IPS-NIHi7 (cell line): ENCODE data around the gene CRKL.
A peak's percentile ranks its signal among the peaks of the same experiment; 100 is the strongest.
"Not testable (repeated sequence)": the region's sequence is repeated elsewhere in the genome, so short reads cannot be mapped to it uniquely, and the experiment has no call there.

Experiments used
- DNase-seq: peaks from one replicate; pipeline ENCODE4 v3.0.0; 2012; ENCODE audit warnings: mixed read lengths; ENCODE audit errors: extremely low spot score

The CRKL gene

DNA sequence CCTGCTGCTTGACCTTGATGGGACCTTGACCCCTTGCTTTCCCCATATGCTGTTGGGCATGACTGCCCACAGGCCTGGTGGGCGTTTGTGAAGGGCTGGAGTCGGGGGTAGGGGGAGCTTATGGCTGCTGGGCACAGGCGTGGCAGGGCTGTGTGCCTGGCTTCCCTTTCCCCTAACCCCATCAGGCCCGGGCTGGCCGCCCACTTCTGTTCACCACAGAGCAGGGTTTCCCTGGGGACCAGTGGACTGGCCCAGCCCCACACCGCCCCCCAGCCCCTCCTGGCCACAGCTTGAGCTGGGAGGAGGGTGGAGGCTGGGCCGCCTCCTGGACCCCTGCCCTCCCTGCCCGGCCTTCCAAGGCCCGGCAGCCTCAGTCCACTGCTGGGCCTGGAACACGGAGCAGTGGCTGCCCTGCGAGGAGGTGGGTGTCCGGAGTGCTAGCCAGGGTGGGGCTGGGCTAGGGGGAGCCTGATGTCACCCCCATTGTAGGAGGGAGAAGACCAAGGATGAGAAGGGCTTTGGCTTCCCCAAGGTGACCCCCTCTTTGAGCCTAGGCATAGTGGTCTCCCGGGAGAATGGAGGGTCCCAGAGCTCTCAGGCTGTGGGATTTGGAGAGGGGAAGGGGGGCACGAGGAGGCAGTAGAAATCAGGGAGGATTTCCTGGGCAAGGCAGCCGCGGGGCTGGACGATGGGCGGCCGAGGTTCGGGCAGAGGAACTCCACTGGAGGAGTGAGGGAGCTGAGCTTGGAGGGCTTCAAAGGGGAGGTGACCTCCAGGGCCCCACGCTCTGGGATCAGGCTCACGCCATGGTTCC, 49.9 kb downstream of the CRKL start, which contains the start of gene AIFM3:
AIFM3 (plus strand) TSS at position 373 of the 814 bp plus-strand sequence. CDS start 690 bp downstream, outside the sequence.
- no peak for DNase-seq

DNA sequence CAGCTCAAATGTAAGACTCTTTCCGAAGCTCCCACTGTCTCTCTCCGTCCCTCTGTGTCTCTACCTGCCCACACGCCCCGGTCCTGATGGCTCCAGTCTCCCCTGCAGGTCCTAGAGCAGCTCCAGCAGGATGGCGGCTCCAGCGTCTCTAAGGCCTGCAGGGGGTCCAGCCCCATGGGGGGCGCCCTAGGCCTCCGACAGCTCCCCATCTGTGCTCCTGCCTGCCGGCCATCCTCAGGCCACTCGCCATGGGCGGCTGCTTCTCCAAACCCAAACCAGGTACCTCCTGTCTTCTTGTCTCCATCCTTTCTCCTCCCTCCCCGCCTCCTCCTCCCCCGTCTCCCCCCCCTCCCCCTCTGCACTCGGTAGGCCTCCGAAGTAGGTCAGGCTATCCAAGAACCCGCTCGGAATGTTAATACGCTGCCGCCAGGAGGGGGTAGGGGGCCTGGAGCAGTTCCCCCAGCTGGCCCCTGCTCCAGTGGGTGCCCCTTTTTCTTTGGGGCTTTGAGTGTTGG, 50.5 kb downstream of the CRKL start:
- DNase-seq = peak; percentile 53

DNA sequence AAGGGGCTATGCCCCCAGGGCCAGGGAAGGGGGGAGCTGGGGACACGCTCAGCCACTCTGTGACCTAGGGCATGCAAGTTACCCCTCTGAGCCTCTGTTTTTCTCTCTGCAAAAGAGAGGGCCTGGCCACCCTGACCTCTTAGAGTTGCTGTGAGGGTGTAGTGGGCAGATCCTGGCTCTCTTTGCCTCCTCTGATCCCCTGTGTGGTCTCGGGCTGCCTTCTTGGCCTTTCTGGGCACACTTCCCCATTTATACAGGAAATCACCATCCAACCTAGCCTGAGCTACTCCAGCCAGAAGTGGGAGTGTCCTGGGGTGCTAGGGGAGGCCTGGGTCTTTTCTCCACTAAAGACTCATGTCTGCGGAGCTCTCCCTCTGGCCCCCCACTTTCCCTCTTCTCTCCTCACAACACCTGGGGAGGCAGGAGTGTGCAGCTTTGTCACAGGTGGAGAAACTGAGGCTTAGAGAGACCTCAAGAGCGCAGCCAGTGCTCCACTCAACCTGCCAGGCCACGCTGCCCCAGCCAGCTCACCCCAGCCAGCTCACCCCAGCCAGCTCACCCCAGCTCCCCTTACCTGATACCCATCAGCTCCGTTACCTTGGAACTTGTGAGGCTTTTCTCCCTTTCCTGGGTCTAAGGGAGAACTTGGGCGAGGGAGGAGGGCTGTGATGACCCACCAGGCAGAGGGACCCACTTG, 51.2 kb downstream of the CRKL start:
- DNase-seq = no peak

DNA sequence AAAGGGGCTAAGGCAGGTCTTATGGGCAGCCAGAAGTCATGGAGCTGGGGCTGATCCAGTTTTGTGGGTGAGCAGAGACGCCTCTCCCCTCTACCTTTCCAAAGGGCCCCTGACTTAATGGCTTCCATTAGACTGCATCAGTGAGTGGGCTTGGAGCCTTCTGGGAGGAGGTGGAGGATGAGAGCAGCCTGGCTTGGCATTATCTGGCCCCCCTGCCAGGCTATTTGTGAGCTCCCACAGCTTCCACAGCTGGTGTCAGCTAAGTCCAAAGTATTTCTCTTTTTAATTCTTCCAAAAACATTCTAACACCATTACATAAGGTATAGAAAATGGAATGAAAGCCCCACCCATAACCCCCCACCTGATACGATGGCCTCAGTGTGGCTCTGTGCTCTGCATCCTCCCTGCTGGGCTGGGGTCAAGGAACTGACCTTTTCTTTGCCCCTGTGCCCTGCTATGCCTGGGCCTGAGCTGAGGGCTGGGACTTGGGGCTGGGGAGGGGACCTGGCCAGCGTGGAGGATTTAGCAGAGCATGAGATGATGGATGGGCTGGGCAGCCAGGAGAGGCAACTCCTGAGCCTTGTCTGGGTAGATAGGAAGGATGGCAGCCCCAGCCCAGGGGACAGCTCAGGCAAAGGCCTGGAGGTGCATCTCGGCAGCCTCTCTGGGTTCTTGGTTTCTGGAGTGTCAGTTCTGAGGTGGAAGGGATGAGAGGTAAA, 53.9 kb downstream of the CRKL start:
- DNase-seq = no peak

DNA sequence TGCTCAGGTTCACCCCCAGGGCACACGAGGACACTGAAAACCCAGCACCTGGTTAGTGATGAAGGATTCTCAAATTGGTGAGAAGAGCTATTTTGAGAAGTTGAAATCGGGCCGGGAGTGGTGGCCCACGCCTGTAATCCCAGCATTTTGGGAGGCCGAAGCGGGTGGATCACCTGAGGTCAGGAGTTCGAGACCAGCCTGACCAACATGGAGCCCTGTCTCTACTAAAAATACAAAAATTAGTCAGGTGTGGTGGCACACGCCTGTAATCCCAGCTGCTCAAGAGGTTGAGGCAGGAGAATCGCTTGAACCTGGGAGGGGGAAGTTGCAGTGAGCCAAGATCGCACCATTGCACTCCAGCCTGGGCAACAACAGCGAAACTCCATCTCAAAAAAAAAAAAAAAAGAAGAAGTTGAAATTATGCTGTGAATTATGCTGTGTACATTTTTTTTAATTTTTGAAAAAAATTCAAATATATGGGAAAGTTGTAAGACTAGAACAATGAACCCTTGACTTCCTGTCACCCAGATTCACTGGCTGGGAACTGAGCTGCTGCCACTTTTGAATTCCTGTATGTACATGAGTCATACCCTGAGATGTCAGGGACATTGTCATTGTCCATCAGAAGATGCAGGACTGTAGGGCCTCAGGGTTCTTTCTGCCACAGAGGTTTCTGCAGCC, 54.9 kb downstream of the CRKL start:
- not testable (repeated sequence) for DNase-seq

DNA sequence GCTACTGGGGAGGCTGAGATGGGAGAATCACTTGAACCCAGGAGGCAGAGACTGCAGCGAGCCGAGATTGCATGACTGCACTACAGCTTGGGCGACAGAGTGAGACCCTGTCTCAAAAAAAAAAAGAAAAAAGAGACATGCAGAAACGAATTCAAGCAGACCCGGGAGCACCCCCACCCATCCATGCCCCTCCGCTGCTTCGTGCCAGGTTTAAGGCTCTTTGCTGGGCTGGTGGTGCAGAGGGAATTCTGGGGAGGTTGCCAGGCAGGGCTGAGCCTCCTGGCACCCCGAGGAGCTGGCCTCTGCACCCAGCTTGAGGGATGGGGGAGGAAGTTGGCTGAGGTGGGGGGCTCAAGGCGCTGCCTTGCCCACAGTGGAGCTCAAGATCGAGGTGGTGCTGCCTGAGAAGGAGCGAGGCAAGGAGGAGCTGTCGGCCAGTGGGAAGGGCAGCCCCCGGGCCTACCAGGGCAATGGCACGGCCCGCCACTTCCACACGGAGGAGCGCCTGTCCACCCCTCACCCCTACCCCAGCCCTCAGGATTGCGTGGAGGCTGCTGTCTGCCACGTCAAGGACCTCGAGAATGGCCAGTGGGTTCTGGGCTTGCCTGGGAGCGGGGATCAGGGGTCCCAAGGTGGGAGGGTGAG, 55.8 kb downstream of the CRKL start:
- no peak for DNase-seq

DNA sequence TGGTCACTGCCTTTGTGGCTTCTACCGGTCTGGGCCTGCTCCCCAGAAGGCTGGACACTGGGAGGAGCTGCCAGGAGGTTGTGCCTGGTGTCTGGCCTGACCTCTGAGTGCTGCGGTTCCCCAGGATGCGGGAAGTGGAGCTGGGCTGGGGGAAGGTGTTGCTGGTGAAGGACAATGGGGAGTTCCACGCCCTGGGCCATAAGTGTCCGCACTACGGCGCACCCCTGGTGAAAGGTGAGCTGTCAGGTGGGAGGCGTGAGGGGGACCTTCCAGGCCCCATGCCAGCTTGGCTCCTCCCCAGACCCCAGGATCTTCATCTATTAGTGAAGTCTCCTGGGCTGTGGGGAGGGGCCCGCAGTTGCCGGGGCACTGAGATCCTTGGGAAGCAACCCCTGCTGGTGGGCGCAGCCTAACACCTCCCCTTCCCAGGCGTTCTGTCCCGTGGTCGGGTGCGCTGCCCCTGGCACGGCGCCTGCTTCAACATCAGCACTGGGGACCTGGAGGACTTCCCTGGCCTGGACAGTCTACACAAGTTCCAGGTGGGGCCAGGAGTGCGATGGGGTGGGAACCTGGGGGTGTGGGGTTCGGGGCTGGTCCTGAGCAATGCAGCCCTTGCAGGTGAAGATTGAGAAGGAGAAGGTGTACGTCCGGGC, 56.6 kb downstream of the CRKL start:
- no peak for DNase-seq

DNA sequence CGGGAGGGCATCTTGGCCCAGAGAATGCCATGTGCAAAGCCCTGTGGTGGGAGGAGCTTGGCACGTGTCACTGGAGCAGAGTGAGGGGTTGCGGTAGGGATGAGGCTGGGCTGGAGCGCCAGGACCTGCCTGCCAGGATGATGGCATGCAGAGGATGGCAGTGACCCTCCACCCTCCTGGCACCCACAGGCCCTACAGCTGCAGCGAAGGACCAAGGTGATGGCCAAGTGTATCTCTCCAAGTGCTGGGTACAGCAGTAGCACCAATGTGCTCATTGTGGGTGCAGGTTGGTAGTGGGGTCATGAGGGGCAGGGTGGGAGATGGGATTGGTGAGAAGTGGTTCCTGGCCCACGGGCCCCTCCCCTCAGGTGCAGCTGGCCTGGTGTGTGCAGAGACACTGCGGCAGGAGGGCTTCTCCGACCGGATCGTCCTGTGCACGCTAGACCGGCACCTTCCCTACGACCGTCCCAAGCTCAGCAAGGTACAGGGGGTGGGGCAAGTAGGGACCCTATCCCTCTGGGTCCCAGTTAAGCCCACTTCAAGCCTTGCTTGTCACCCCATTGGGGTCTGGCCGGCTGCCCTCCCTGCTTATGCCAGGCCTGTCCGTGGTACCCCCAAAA, 57.2 kb downstream of the CRKL start:
- DNase-seq = no peak

DNA sequence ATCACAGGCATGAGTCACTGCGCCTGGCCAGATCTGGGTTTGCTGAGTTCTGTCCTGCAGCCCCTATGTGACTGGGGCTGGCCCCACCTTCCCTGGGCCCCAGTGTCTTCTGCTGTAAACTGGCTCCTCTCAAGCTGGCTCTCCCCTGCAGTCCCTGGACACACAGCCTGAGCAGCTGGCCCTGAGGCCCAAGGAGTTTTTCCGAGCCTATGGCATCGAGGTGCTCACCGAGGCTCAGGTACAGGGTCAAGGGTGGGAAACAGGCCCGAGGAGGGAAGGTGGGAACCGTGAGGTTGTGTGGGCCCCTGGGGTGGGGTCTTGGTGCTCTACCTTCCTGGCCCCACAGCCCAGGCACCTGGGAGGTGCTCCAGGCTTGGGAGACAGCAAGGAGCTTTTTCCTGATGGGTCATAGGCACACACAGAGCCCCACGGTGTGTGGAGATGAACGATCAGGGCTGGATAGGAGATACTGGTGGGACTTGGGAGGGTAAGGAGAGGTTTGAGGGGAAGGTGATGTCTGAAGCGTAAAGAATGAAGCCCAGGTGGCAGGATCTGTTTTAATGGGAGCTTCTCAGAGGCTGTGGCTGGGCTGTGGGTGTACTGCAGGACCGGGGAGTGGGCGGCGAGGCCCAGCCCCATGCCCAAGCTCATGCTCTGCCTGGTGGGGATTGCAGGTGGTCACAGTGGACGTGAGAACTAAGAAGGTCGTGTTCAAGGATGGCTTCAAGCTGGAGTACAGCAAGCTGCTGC, 58.5 kb downstream of the CRKL start:
- no peak for DNase-seq

DNA sequence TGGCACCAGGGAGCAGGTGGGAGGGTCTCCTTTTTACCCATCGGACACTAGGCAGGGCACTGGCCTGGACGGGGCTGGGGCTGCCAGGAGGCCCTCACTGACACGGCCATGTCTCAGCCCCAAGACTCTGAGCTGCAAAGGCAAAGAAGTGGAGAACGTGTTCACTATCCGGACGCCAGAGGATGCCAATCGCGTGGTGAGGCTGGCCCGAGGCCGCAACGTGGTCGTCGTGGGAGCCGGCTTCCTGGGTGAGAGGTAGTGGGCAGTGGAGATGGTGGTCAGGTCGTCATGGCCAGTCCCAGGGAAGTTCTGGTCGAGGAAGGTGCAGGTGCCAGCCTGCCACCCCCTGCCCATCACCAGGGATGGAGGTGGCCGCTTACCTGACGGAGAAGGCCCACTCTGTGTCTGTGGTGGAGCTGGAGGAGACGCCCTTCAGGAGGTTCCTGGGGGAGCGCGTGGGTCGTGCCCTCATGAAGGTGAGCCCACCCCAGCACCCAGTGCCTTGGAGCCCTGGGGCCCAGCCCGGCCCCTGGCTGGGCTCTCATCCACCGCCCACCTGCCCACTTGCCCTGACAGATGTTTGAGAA, 59.2 kb downstream of the CRKL start:
- DNase-seq = no peak

DNA sequence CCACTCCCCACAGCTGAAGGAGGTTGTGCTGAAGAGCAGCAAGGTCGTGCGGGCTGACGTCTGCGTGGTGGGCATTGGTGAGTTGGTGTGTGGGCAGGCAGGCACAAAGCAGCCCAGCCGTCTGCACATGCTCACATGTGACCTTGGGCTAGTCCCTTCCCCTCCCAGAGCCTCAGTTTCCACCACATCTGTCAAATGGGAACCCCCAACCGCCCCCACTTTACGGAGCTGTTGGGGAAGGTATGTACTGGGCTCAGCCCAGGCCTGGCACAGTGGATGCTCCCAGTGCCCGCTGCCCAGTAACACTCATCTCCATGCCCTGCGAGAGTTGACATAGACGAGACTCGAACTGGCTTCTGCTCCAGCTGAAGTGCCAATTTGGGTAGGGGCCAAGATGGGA, 59.8 kb downstream of the CRKL start:
- DNase-seq = no peak

DNA sequence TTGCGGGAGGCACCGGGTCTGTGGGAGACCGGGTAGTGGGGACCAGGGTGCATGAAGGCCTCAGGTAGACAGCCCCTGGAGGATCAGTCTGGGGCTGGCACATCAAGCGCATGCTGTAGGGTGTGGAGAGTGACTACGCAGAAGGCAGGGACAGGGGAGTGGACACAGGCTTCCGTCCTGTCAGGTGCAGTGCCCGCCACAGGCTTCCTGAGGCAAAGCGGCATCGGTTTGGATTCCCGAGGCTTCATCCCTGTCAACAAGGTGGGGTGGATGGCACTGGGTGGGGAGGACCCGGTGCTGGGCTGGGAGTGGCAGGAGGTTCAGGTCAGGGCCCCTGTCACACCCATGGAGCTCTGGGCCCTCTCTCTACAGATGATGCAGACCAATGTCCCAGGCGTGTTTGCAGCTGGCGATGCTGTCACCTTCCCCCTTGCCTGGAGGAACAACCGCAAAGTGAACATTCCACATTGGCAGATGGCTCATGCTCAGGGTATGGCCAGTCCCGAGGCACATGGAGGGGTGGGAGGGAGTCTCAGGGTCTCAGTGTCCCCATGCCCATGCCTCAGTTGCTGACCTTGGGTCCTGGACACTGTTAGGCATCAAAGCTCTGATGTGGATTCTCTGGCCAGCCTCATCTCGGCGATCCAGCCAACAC, 60.4 kb downstream of the CRKL start:
- DNase-seq = no peak

DNA sequence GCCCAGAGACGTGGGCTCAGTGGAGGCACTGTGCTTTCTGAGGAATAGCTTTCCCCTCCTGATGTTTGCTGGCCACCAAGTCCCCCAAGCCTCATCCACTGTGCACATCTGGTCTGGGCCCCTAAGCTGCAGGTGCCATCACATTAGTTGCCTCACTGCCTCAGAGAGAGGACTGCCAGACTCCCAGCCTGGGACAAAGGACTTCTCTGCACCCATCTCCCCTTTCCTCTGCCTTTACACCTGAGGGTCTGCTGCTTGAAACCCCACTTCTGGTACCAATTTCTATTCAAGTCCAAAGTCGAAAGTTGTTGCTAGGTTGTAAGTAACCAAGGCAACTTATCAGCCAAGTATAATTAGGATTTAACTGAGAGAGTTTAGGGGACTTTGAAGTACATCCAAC, 61.2 kb downstream of the CRKL start:
- no peak for DNase-seq

DNA sequence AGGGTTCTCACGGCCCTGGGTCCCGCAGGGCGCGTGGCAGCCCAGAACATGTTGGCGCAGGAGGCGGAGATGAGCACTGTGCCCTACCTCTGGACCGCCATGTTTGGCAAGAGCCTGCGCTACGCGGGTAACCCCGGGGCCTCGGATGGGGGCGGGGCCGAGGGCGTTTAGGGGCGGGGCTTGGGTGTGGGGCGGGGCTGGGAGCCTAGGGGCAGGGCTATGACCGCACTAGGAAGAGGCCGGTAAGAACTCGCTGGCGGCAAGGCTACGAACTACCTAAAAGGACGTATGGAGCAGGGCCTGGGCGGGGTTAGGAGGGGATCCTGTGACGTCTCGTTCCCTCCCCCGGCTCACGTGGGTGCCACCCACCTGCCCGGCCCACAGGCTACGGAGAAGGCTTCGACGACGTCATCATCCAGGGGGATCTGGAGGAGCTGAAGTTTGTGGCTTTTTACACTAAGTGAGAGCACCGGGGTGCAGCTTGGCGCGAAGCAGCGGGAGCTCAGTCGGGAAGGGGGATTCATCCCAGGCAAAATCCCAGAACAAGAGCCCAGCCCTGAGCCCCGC, 62.1 kb downstream of the CRKL start:
- peak; percentile 97 for DNase-seq

DNA sequence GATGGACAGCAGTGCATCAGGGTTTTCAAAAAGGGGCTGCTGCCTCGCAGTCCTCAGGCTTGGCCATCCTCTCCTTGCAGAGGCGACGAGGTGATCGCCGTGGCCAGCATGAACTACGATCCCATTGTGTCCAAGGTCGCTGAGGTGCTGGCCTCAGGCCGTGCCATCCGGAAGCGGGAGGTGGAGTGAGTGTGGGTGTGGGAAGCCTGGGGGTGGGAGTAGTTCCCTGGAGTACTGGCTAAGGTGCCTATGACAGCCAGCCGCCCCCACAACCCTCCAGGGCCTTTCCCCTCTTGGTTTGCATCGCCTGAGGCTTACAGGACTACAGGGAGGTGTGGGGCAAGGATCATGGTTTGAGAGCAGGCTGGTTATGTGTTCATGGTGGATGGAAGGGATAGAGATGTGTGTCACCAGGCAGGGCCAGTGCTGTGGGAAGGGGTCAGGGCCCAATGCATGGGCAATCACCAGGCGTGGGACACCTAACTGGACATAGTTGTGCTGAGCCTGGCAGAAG, 62.8 kb downstream of the CRKL start:
- DNase-seq = no peak

DNA sequence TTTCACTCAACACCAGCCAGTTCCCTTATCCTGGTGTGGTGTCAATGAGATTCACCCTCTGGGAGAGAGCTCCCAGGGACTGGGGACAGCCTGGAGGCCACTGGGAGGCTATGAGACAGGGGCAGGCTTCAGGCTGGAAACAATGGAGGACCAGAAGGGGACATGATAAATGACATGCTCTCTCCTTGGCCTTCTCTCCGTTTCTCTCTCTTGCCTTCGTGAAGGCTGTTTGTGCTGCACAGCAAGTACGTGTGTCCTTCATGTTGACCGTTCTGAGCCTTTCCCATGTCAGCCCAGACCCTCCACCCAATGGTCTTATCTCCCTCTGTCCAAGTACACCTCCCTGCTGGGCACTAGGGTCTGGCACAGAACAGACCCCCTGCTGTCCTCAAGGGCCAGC, 63.3 kb downstream of the CRKL start:
- no peak for DNase-seq

DNA sequence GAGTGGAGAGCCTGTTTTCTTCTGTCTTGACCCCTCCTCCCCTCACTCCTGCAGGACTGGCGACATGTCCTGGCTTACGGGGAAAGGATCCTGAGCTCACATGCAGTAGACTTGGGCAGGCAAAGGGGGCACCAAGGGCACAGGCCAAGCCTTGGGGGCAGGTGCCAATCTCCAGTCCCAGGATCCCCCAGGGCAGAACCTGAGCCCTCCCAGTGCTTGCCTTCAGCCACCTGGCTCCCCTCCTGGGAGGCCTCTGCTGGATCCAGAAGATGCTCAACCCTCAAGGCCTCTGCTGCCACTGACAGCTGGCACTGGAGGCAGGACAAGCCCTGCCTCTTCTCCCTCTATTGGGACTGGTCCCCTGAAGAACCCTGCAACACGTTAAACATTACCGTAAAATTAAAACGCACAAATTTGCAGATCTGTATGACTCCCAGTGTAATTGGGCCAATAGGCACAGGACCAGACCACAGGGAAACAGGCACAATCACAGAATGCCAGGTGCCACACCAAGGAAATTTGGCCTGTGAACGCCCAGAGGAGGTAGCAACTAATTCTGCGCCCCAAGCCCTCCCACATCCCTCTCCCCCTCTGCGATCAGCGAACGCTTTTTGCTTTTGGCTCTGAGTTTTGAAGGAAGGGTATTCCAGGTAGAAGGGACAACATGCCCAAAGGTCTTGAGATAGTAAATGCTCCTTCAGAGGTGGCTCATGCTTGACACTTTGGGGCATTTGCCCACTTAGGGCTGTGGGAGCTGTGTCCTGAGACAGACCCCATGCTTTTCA, 63.9 kb downstream of the CRKL start:
- no peak for DNase-seq
